Adrenal gland (tissue), 5 donors: Measurements from ENCODE around the gene SLC1A2.

ENCODE experiments used
- CTCF ChIP-seq, 6 experiments: fragments of 450-650 bp in 4 of 6; fragments of 200-600 bp in 2 of 6; sonication (generic) in 1 of 6; IDR thresholded peaks; 1 replicate in 5 of 6; 2 replicates in 1 of 6; pipeline versions ENCODE4 v1.5.1 to v1.8.0; 2016 to 2021; ENCODE audit warnings: antibody characterized with exemption in 6 of 6, mild to moderate bottlenecking in 2 of 6, moderate library complexity in 1 of 6
- POLR2A ChIP-seq, 2 donors: fragments of 450-650 bp; IDR thresholded peaks; one replicate each; pipeline ENCODE4 v1.6.1; 2017; ENCODE audit warnings: antibody characterized with exemption in 2 of 2, mild to moderate bottlenecking in 2 of 2, moderate library complexity in 1 of 2
- donor health status: DM: no; HTN: no; CAD: no.

GRCh38 chr11:35214792-35215193 lies 204.6 kb downstream of the SLC1A2 start:
- no peak for TF ChIP-seq CTCF (IDR thresholded peaks at IDR 0.05)
- TF ChIP-seq POLR2A (IDR thresholded peaks at IDR 0.05) = no peak
